ENCODE data around the gene NEK8.

DNA sequence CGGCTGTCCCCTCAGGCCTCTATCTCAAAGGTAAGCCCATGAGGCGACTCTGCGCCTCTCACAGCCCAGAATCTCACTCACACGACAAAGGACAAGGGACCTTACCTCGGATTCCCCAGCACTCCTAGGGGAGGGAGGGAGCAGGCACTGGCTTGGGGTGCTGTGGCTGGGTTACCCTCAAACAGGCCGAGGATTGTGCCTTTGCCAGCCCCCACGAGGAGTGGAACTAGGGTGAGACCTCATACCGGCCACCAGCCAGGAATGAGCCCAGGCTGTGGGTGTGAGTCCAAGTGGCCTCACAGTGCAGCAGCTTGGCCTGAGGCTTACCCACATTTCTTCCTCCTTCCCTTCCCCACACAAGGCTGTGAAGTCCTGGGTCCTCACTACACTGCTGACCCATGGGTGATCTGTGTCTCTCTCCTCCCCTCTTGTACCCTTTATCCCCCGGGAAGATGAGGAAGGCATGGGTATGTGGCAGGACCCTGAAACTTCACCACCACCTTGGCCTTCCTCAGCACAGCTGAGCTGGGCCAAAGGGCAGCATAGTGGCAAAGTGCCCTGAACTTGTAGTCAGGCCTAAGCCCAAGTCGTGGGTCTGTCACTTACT lies 22.8 kb upstream of the NEK8 start:
- no peak for TF ChIP-seq FOXP2 (optimal IDR thresholded peaks at IDR 0.05; ENCODE audit: borderline replicate concordance, extremely low read depth, extremely low read length, insufficient read depth)
- TF ChIP-seq, protein P1, sequence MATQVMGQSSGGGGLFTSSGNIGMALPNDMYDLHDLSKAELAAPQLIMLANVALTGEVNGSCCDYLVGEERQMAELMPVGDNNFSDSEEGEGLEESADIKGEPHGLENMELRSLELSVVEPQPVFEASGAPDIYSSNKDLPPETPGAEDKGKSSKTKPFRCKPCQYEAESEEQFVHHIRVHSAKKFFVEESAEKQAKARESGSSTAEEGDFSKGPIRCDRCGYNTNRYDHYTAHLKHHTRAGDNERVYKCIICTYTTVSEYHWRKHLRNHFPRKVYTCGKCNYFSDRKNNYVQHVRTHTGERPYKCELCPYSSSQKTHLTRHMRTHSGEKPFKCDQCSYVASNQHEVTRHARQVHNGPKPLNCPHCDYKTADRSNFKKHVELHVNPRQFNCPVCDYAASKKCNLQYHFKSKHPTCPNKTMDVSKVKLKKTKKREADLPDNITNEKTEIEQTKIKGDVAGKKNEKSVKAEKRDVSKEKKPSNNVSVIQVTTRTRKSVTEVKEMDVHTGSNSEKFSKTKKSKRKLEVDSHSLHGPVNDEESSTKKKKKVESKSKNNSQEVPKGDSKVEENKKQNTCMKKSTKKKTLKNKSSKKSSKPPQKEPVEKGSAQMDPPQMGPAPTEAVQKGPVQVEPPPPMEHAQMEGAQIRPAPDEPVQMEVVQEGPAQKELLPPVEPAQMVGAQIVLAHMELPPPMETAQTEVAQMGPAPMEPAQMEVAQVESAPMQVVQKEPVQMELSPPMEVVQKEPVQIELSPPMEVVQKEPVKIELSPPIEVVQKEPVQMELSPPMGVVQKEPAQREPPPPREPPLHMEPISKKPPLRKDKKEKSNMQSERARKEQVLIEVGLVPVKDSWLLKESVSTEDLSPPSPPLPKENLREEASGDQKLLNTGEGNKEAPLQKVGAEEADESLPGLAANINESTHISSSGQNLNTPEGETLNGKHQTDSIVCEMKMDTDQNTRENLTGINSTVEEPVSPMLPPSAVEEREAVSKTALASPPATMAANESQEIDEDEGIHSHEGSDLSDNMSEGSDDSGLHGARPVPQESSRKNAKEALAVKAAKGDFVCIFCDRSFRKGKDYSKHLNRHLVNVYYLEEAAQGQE (IDR thresholded peaks at IDR 0.05; ENCODE audit: insufficient read depth in 1 of 2, low read depth in 2 of 2, low read length in 2 of 2) = no peak
- TF ChIP-seq POLR2AphosphoS5 (IDR thresholded peaks at IDR 0.05; ENCODE audit: low read depth, low read length) = no peak
- no peak for TF ChIP-seq TAF1 (IDR thresholded peaks at IDR 0.05; ENCODE audit: borderline replicate concordance, insufficient read depth, low read length)

Data from PFSK-1 (cell line).